H1 (cell line): ENCODE data around the gene ABHD12. TPM values are rescaled to one million over a fixed set of nuclear protein-coding genes. Genes with fewer than 3 reads are reported as not detected.

Source experiments
- CTCF ChIA-PET: fragments of 300-600 bp; sonication (Branson Sonifier 250); formaldehyde crosslinking; loops from one replicate; lab custom pipeline; 2021; ENCODE audit not compliant: partially characterized antibody; lab: Charles Lee
- POLR2A ChIA-PET: fragments of 300-600 bp; sonication (Branson Sonifier 250); formaldehyde crosslinking; loops from one replicate; lab custom pipeline; 2021; ENCODE audit warnings: inconsistent platforms; ENCODE audit not compliant: partially characterized antibody; lab: Charles Lee
- DNase-seq, 2 experiments: peaks; one replicate each; pipeline versions ENCODE4 v3.0.0 to v3.0.0-alpha.2; 2010 to 2022; ENCODE audit warnings: low spot score in 2 of 2, low read depth in 1 of 2, mixed read lengths in 1 of 2
- FAIRE-seq: peaks from 2 replicates; lab custom pipeline; 2011; peaks lifted over from hg19 to GRCh38; lab: Jason Lieb, UNC
- H2AFZ ChIP-seq: 2 replicates; pipeline ENCODE4 v1.8.1; 2012; ENCODE audit warnings: low read length, inconsistent platforms
- H2AK5ac ChIP-seq: 2 replicates; pipeline ENCODE4 v1.6.1; 2013; ENCODE audit warnings: low read depth, low read length
- H2BK120ac ChIP-seq: replicated peaks from 2 replicates; pipeline ENCODE3; 2013; ENCODE audit warnings: low read depth, low read length, inconsistent platforms
- H2BK12ac ChIP-seq: 2 replicates; pipeline ENCODE4 v1.6.1; 2013; ENCODE audit warnings: low read depth, low read length
- H2BK15ac ChIP-seq: 2 replicates; pipeline ENCODE4 v1.6.1; 2013; ENCODE audit warnings: low read length
- H2BK20ac ChIP-seq: 2 replicates; pipeline ENCODE4 v1.6.1; 2013; ENCODE audit warnings: low read length
- H2BK5ac ChIP-seq: 2 replicates; pipeline ENCODE4 v1.6.1; 2013; ENCODE audit warnings: low read depth, low read length
- H3K14ac ChIP-seq: 2 replicates; pipeline ENCODE4 v1.6.1; 2013; ENCODE audit warnings: inconsistent platforms; ENCODE audit not compliant: insufficient read length
- H3K18ac ChIP-seq: 2 replicates; pipeline ENCODE4 v1.6.1; 2013; ENCODE audit warnings: low read length; ENCODE audit errors: extremely low read depth
- H3K23ac ChIP-seq: 2 replicates; pipeline ENCODE4 v1.6.1; 2013; ENCODE audit warnings: inconsistent platforms; ENCODE audit not compliant: insufficient read length
- H3K23me2 ChIP-seq: 2 replicates; pipeline ENCODE4 v1.6.1; 2013; ENCODE audit warnings: low read depth, low read length
- H3K27ac ChIP-seq: 2 replicates; pipeline ENCODE4 v1.6.1; 2011; ENCODE audit warnings: low read depth, low read length, inconsistent platforms
- H3K27me3 ChIP-seq, 4 experiments: replicated peaks in 1 of 4; 1 replicate in 1 of 4; 2 replicates in 3 of 4; pipeline versions ENCODE4 v1.6.1 to v1.8.1; 2011 to 2013; ENCODE audit warnings: low read length in 3 of 4, mild to moderate bottlenecking in 3 of 4, inconsistent platforms in 2 of 4, mixed read lengths in 2 of 4, moderate library complexity in 1 of 4; ENCODE audit not compliant: control insufficient read depth in 3 of 4, insufficient read depth in 3 of 4; ENCODE audit errors: extremely low read depth in 1 of 4
- H3K36me3 ChIP-seq, 4 experiments: 2 replicates each; pipeline versions ENCODE4 v1.6.1 to v1.8.1; 2011 to 2013; ENCODE audit warnings: mild to moderate bottlenecking in 4 of 4, low read length in 3 of 4, moderate library complexity in 2 of 4, control low read depth in 1 of 4, inconsistent platforms in 1 of 4; ENCODE audit not compliant: insufficient read depth in 4 of 4, control insufficient read depth in 2 of 4
- H3K4ac ChIP-seq: replicated peaks from 2 replicates; pipeline ENCODE3; 2013; ENCODE audit warnings: low read length, low read depth, mixed read lengths, inconsistent platforms; ENCODE audit not compliant: insufficient read length
- H3K4me1 ChIP-seq, 4 experiments: replicated peaks in 1 of 4; 1 replicate in 1 of 4; 2 replicates in 3 of 4; pipeline versions ENCODE4 v1.6.1 to v1.8.1; 2011 to 2013; ENCODE audit warnings: low read length in 3 of 4, inconsistent platforms in 2 of 4, mixed read lengths in 1 of 4; ENCODE audit not compliant: insufficient read depth in 4 of 4, control insufficient read depth in 3 of 4
- H3K4me2 ChIP-seq, 2 experiments: 2 replicates each; pipeline versions ENCODE4 v1.6.1 to v1.8.1; 2011 to 2013; ENCODE audit warnings: low read depth in 2 of 2, low read length in 2 of 2, control low read depth in 1 of 2, inconsistent platforms in 1 of 2, mild to moderate bottlenecking in 1 of 2; ENCODE audit not compliant: insufficient read depth in 1 of 2
- H3K4me3 ChIP-seq, 4 experiments: fragments of 200-600, 300-600 bp in 1 of 4; sonication (generic), shearing (Covaris generic), sonication (Bioruptor Twin) in 1 of 4; 2 replicates each; pipeline versions ENCODE4 v1.5.1 to v1.8.1; 2011 to 2016; ENCODE audit warnings: low read length in 4 of 4, low read depth in 3 of 4, control low read depth in 2 of 4, inconsistent platforms in 2 of 4, mild to moderate bottlenecking in 2 of 4, mixed read lengths in 1 of 4, moderate library complexity in 1 of 4; ENCODE audit not compliant: insufficient read depth in 2 of 4; ENCODE audit errors: extremely low read depth in 1 of 4
- H3K56ac ChIP-seq: replicated peaks from 2 replicates; pipeline ENCODE3; 2013; ENCODE audit warnings: low read depth, mild to moderate bottlenecking, mixed read lengths, low read length, inconsistent platforms; ENCODE audit not compliant: insufficient read length
- H3K79me1 ChIP-seq: 2 replicates; pipeline ENCODE4 v1.6.1; 2013; ENCODE audit warnings: low read depth, low read length, control low read depth
- H3K79me2 ChIP-seq, 2 experiments: 2 replicates each; pipeline versions ENCODE4 v1.6.1 to v1.8.1; 2012 to 2013; ENCODE audit warnings: low read length in 2 of 2, mild to moderate bottlenecking in 2 of 2, inconsistent platforms in 1 of 2; ENCODE audit not compliant: insufficient read depth in 2 of 2, control insufficient read depth in 1 of 2
- H3K9ac ChIP-seq, 4 experiments: replicated peaks in 1 of 4; 1 replicate in 1 of 4; 2 replicates in 3 of 4; pipeline versions ENCODE4 v1.6.1 to v1.8.1; 2011 to 2013; ENCODE audit warnings: low read depth in 3 of 4, low read length in 3 of 4, control low read depth in 2 of 4, mild to moderate bottlenecking in 2 of 4, moderate library complexity in 2 of 4, inconsistent platforms in 1 of 4; ENCODE audit errors: extremely low read depth in 1 of 4
- H3K9me3 ChIP-seq, 2 experiments: 2 replicates each; pipeline versions ENCODE4 v1.6.1 to v1.8.1; 2012 to 2013; ENCODE audit warnings: mild to moderate bottlenecking in 2 of 2, moderate library complexity in 2 of 2, control low read depth in 1 of 2, inconsistent platforms in 1 of 2, low read depth in 1 of 2, low read length in 1 of 2, mixed read lengths in 1 of 2; ENCODE audit not compliant: insufficient read depth in 2 of 2
- H4K20me1 ChIP-seq, 2 experiments: replicated peaks in 1 of 2; 2 replicates each; pipeline versions ENCODE3 to v1.8.1; 2011 to 2013; ENCODE audit warnings: inconsistent platforms in 2 of 2, low read length in 2 of 2, mild to moderate bottlenecking in 1 of 2; ENCODE audit not compliant: insufficient read depth in 2 of 2, control insufficient read depth in 1 of 2
- H4K5ac ChIP-seq: 2 replicates; pipeline ENCODE4 v1.6.1; 2013; ENCODE audit warnings: low read length, low read depth, mixed read lengths, inconsistent platforms; ENCODE audit not compliant: insufficient read length
- H4K8ac ChIP-seq: 2 replicates; pipeline ENCODE4 v1.8.0; 2013; ENCODE audit warnings: mild to moderate bottlenecking, moderate library complexity, low read length, inconsistent platforms; ENCODE audit not compliant: insufficient read depth; ENCODE audit errors: extremely low read depth
- H4K91ac ChIP-seq: replicated peaks from 2 replicates; pipeline ENCODE3; 2013; ENCODE audit warnings: low read length, mixed read lengths, inconsistent platforms; ENCODE audit not compliant: insufficient read length
- BRCA1 ChIP-seq: IDR thresholded peaks from 2 replicates; pipeline ENCODE4 v1.6.1; 2012; ENCODE audit warnings: low read depth, low read length, improper control_type of control experiment
- CHD2 ChIP-seq: IDR thresholded peaks from 2 replicates; pipeline ENCODE4 v1.6.1; 2012; ENCODE audit warnings: low read length, improper control_type of control experiment
- HDAC6 ChIP-seq: IDR thresholded peaks from one replicate; pipeline ENCODE4 v1.7.1; 2012; ENCODE audit warnings: low read depth, mild to moderate bottlenecking, inconsistent platforms, low read length, moderate library complexity
- JUN ChIP-seq: IDR thresholded peaks from 2 replicates; pipeline ENCODE4 v1.6.1; 2011; ENCODE audit warnings: low read depth, mild to moderate bottlenecking, improper control_type of control experiment, low read length
- JUND ChIP-seq: IDR thresholded peaks from 2 replicates; pipeline ENCODE4 v1.6.1; 2011; ENCODE audit warnings: mild to moderate bottlenecking, improper control_type of control experiment, low read length
- PHF8 ChIP-seq: fragments of 200-600 bp; sonication (generic); conservative IDR thresholded peaks from 2 replicates; pipeline ENCODE4 v1.7.1; 2012; ENCODE audit warnings: low read depth, mild to moderate bottlenecking, inconsistent platforms, low read length, moderate library complexity
- POLR2A ChIP-seq, 2 experiments: IDR thresholded peaks; 1 replicate in 1 of 2; 2 replicates in 1 of 2; pipeline ENCODE4 v1.6.1; 2011; ENCODE audit warnings: low read depth in 2 of 2, low read length in 2 of 2, mild to moderate bottlenecking in 2 of 2; ENCODE audit errors: control extremely low read depth in 1 of 2
- POLR2AphosphoS5 ChIP-seq: IDR thresholded peaks from 2 replicates; pipeline ENCODE4 v1.6.1; 2011; ENCODE audit warnings: low read depth, low read length
- RXRA ChIP-seq: IDR thresholded peaks from 2 replicates; pipeline ENCODE4 v1.6.1; 2011; ENCODE audit warnings: low read depth, mild to moderate bottlenecking, low read length, moderate library complexity; ENCODE audit not compliant: insufficient read depth
- SAP30 ChIP-seq: fragments of 300-600 bp; sonication (generic); IDR thresholded peaks from 2 replicates; pipeline ENCODE4 v1.7.1; 2012; ENCODE audit warnings: low read length, moderate library complexity, mild to moderate bottlenecking, inconsistent platforms; ENCODE audit not compliant: insufficient read depth, insufficient replicate concordance
- SRF ChIP-seq: IDR thresholded peaks from 2 replicates; pipeline ENCODE4 v1.6.1; 2011; ENCODE audit warnings: mild to moderate bottlenecking, low read depth, low read length, moderate library complexity
- TEAD4 ChIP-seq: IDR thresholded peaks from 2 replicates; pipeline ENCODE4 v1.6.1; 2012; ENCODE audit warnings: low read depth, low read length, inconsistent platforms, mixed read lengths
- WGBS, 2 experiments: shearing (Covaris generic) in 1 of 2; methylation state at CpG; one replicate each; pipeline versions ENCODE4 v1.1.6 to v1.1.7; 2013 to 2015; ENCODE audit warnings: low lambda C conversion rate in 2 of 2, mixed read lengths in 2 of 2, inconsistent platforms in 1 of 2, low coverage in 1 of 2, missing lambda C conversion rate in 1 of 2; ENCODE audit not compliant: insufficient replicate concordance in 2 of 2, insufficient coverage in 1 of 2, insufficient read length in 1 of 2; ENCODE audit errors: extremely low coverage in 1 of 2, missing lambda C conversion rate in 1 of 2; 5-methylcytosine and 5-hydroxymethylcytosine counted together
- polyA plus RNA-seq, 7 experiments: library from polyadenylated mRNA; depleted of rRNA in 3 of 7; stranded (reverse) in 5 of 7; unstranded in 2 of 7; fragments of >200 nt in 5 of 7; fragments of 200-250 nt in 2 of 7; gene quantifications; 1 replicate in 5 of 7; 2 replicates in 1 of 7; 4 replicates in 1 of 7; pipeline versions ENCODE4 v1.2.1 to v1.2.3, GENCODE V29; 2011 to 2013; ENCODE audit warnings: missing spikeins in 2 of 7, mixed read lengths in 2 of 7
- total RNA-seq: library from RNA; stranded (reverse); fragmentation: NEBNext Ultra II Directional; extraction: Animal tissue kit (Norgen Biotek cat#: 25700); gene quantifications from 2 replicates; pipeline ENCODE4 v1.2.1, GENCODE V29; 2021
- TF ChIP-seq, protein P1 (sequence below): IDR thresholded peaks from 2 replicates; pipeline ENCODE4 v1.6.1; 2011; ENCODE audit warnings: low read length, improper control_type of control experiment

The ABHD12 gene
- total and polyA plus RNA-seq, 2 of the 8 experiments (the other 6 are each of a cell fraction or from before 2014, with no cell fraction given), result 31.3 to 59.5 TPM

DNA sequence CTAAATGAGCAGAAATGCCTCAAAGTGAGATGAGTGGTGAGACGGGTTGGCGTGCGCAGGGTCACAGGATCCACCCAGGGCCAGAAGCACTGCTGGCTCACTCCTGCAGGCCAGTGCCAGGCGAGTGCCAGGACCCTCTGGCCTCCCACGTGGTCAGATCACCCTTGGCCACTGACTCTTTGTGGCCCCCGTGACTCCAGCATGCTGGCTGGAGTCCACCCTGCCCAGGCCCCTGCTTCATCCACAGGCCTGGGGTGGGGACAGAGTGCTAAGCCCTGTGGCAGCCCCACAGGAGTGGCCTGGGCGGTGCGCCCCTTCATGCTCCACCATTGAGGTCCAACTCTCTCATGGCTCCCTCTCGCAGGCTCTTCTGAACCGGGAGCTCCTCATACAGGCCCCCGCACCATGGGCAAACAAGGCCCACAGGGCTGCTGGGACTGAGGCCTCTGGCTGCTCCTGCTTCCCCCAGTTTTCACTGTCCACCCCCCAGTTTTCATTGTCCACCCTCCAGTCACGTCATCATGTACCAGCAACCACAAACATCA is 61.6 kb downstream of the ABHD12 start:
- no peak overlapping the region for H2BK15ac ChIP-seq
- no peaks in the 10 kb centered on the region for H3K27me3 ChIP-seq
- no peak overlapping the region for H3K18ac ChIP-seq
- DNase-seq, result peak in 1 of 2 experiments; percentile 35
- no peak overlapping the region for H2BK12ac ChIP-seq
- no peaks in the 10 kb centered on the region; the same call in 1 of the 2 replicates for H3K23me2 ChIP-seq
- POLR2A ChIA-PET, result interaction anchor here (1.1 kb wide), 1 partner anchor 13 kb away, joined by 3 read pairs; no protein-coding TSS in a partner anchor
- no peak overlapping the region for H3K4ac ChIP-seq
- no peak overlapping the region; the same call in 1 of the 2 replicates for H2AK5ac ChIP-seq
- H4K8ac ChIP-seq, result no peak overlapping the region; the same call in 1 of the 2 replicates
- CTCF ChIA-PET, result interaction anchor here (1.0 to 1.3 kb wide), 2 partner anchors 11 to 70 kb away, joined by 3 to 6 read pairs; no protein-coding TSS in a partner anchor
- peaks cover 14% of the 10 kb centered on the region for H3K79me1 ChIP-seq
- no peak overlapping the region for H4K91ac ChIP-seq
- peaks cover 0 to 35% of the 10 kb centered on the region in 2 experiments; a peak in 3 of 4 replicates for H3K79me2 ChIP-seq
- no peak overlapping the region for H3K23ac ChIP-seq
- no peak overlapping the region for H3K14ac ChIP-seq
- peaks cover 0 to 8% (median 0%) of the 10 kb centered on the region in 4 experiments; a peak in 1 of 8 replicates for H3K36me3 ChIP-seq
- no peak overlapping the region for H2AFZ ChIP-seq
- H4K5ac ChIP-seq, result no peak overlapping the region
- FAIRE-seq, result no peak
- H3K27ac ChIP-seq, result no peak overlapping the region
- no peak overlapping the region for H3K9ac ChIP-seq
- no peak overlapping the region for H3K56ac ChIP-seq
- H2BK5ac ChIP-seq, result no peak overlapping the region
- no peak overlapping the region for H2BK120ac ChIP-seq
- H2BK20ac ChIP-seq, result no peak overlapping the region
- WGBS, 2 experiments, result 93% methylated on average over 12 of the region's 12 CpGs; no CpG with 5 or more reads in 1 of the 2 experiments
- H4K20me1 ChIP-seq, result peaks cover 0 to 2% of the 10 kb centered on the region in 2 experiments
- H3K4me1 ChIP-seq, result peaks cover 2 to 7% (median 3%) of the 10 kb centered on the region in 4 experiments
- peaks cover 0 to 14% of the 10 kb centered on the region in 2 experiments; a peak in 2 of 4 replicates for H3K9me3 ChIP-seq
- H3K4me2 ChIP-seq, result no peak overlapping the region
- no peak overlapping the region for H3K4me3 ChIP-seq
- no peak for TF ChIP-seq POLR2AphosphoS5
- TF ChIP-seq CHD2, result no peak
- TF ChIP-seq HDAC6, result no peak
- TF ChIP-seq BRCA1, result no peak
- TF ChIP-seq JUND, result no peak
- no peak for TF ChIP-seq RXRA
- no peak for TF ChIP-seq JUN
- TF ChIP-seq, protein P1, sequence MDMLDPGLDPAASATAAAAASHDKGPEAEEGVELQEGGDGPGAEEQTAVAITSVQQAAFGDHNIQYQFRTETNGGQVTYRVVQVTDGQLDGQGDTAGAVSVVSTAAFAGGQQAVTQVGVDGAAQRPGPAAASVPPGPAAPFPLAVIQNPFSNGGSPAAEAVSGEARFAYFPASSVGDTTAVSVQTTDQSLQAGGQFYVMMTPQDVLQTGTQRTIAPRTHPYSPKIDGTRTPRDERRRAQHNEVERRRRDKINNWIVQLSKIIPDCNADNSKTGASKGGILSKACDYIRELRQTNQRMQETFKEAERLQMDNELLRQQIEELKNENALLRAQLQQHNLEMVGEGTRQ, result no peak
- TF ChIP-seq POLR2A (IDR thresholded peaks at IDR 0.05; ENCODE audit: control extremely low read depth in 1 of 2, low read depth in 2 of 2, low read length in 2 of 2), result no peak
- no peak for TF ChIP-seq SRF
- TF ChIP-seq PHF8, result no peak
- no peak for TF ChIP-seq TEAD4
- TF ChIP-seq SAP30, result no peak
